NCI-H2029 treated with DMSO at 0.1 percent for 48 hours (cell line): ENCODE data around the gene SMURF1.

Experiments used
- DNase-seq: peaks from one replicate; lab custom pipeline; 2025; lab: John Stamatoyannopoulos, UW

Gene SMURF1

GRCh38 chr7:99029466-99030435 lies 114.2 kb downstream of the SMURF1 start:
- no peak for DNase-seq

DNA sequence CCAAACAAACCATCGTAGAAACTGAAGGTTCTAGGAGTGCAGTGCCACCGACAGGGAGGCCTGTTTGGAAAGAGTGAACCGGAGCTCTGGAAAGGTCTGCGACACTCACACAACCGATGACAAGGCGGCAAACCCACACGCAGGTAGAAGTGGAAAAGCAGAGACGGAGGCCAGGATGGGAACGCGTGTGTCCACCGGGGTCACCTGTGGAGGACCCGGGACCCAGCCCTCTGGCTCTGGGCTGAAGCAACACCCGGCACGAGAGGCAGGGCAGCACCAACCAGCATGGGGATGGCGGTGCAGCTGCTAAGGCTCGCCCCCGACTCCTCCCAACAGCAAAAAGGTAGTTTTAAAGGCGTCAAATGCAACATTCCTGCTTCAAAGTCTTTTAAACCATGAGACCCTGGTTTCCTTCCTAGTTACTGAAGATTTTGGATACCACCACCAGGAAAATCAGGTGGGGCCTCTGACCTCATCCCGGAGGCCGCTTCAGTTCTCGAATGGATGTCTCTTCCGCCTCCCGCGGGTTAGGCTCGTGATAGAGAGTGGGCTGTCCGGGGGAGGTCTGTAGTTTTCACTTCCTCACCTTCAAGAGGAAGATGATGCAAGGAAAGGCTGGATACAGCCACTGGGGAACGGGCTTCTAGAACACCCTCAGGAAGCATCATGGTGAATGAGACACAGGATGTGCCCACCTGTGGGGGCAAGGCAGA lies 115.5 kb downstream of the SMURF1 start:
- DNase-seq: no peak

- no peak for DNase-seq
These were observed 116.1 kb downstream of the SMURF1 start for GRCh38 chr7:99027841-99028240.

- no peak for DNase-seq
These were observed 116.7 kb downstream of the SMURF1 start for GRCh38 chr7:99027241-99027640.

- no peak for DNase-seq
These were observed 119.8 kb downstream of the SMURF1 start for GRCh38 chr7:99024066-99024465.

GRCh38 chr7:99021941-99022560 lies 121.9 kb downstream of the SMURF1 start:
- DNase-seq: peak; percentile 4

- DNase-seq: no peak
These were observed 123.5 kb downstream of the SMURF1 start for GRCh38 chr7:99020413-99020715.

GRCh38 chr7:99019523-99020412 lies 124.1 kb downstream of the SMURF1 start:
- no peak for DNase-seq

DNA sequence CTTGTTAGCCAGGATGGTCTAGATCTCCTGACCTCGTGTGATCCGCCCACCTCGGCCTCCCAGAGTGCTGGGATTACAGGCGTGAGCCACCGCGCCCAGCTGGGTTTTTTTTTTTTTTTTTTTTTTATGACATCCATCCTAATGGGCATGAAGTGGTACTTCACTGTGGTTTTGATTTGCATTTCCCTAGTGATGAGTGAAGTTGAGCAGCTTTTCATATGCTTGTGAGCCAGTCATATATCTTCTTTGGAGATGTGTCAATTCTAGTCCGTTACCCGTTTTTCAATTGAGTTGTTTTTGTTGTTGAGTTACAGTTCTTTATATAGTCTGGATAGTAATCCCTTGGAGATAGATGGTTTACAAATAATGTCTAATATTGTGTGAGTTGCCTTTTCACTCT lies 127.7 kb downstream of the SMURF1 start:
- DNase-seq: no peak

GRCh38 chr7:99014113-99014985 lies 129.6 kb downstream of the SMURF1 start:
- DNase-seq: no peak

- DNase-seq: no peak
These were observed 130.4 kb downstream of the SMURF1 start for GRCh38 chr7:99013266-99014112.

- DNase-seq: no peak
These were observed 131.2 kb downstream of the SMURF1 start for GRCh38 chr7:99012722-99013121.

DNA sequence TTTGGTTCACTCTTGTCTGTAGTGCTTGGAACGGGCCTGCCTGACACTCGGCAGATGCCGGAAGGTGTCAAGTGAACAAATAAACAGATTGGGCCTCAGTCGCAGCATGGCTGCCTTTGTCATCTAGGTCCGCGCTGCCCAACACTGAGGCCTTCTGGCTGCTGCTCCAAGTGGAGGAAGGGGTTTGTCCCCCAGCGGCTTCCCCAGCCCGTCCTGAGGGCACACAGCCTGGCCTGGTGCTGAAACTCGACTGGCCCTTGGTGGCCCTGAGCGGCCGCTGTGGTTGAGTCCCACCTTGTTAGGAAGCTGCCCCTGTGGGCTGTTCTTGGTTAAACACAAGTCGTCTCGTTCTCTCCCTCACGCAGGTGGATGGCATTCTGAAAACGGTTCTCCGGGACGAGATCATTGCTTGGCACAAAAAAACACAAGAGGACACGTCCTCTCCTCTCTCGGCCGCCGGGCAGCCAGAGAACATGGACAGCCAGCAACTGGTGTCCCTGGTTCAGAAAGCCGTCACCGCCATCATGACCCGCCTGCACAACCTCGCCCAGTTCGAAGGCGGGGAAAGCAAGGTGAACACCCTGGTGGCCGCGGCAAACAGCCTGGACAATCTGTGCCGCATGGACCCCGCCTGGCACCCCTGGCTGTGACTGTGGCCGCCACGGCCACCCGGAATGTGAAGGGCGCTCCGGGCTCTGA lies 132.1 kb downstream of the SMURF1 start:
- DNase-seq: no peak

DNA sequence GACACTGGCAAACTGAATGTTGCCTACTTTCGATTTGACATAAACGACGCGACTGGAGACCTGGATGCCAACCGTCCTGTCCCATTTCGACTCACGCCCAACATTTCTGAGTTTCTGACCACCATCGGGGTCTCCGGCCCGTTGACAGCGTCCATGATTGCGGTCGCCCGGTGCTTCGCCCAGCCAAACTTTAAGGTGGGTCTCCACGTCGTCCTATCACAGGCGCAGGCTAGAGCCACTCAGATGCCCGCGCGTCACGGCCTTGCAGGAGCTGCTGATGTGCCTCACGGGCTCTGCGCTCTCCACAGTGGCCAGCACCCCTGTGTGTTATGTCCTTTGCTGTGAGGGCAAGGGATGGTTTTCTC lies 132.6 kb downstream of the SMURF1 start:
- no peak for DNase-seq

- DNase-seq: no peak
These were observed 133.6 kb downstream of the SMURF1 start for GRCh38 chr7:99010281-99010680.

DNA sequence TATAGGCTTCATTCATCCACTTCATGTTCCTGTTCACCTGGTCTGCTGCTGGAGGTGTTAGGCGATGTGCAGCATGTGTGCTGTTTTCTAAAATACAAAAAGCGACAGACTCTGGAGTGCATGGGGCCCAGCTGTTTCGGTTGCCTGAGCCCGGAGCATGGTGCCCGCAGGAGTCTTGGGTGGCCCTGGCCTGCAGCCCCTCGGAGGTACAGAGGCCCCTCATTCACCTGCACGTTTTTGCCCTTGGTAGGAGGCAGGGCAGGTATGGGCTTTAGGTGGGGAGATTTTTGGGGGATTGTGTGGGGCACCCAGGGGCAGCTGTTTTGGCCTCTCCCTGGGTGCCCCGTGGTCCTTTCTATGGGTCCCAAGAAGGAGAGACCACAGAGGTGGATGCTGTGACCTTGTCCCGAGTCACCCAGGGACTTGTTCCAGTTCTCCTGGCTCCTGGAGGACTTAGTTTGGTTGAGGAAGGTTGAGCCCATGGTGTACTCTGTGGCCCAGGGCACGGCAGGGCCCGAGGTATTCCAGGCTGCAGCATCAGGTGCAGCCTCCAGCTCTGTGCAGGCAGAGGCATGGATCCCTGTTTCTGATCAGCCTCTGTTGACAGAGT lies 134.9 kb downstream of the SMURF1 start:
- DNase-seq: no peak

- no peak for DNase-seq
These were observed 135.7 kb downstream of the SMURF1 start for GRCh38 chr7:99008181-99008631.

- DNase-seq: no peak
These were observed 137.0 kb downstream of the SMURF1 start for GRCh38 chr7:99006739-99007424.
